HG03378 (cell line): ENCODE results near the gene KLK14.

Experiments used
- ATAC-seq: cut with Tn5 transposase; IDR thresholded peaks from one replicate; pipeline ENCODE4 v1.9.1; 2021; ENCODE audit warnings: mild to moderate bottlenecking, moderate library complexity; ENCODE audit not compliant: unreplicated experiment

Gene KLK14

DNA sequence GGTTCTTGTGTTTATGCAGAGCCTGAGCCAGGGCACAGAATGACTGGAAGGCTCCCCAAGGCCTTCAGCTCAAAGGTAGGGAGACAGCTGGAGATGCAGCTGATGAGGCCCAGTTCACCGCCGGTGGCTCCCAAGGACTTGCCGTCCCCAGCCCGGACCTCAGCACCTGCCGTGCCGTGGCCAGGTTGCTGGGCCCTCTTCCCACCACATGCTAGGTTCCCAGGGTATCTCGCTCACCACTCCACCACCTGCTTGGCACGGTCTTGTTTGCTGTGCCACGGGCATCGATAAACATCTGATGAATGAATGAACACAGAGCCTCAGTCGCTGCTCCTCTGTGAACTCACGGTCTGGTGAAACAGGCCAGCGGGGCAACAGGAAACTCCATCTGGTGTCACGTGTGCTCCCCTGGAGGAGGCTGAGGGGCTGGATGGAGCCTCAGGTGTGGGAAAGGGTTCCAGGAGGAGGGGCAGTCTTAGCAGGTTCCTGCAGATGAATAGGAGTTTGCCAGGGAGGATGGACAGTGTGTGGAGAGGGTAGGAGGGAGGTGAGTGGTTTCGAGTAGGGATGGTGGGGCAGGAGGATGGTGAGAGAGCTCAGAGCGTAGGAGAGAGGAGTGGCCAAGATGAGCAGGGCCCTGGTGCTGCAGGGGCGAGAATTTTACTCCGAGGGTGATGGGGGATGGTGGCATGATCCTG is 3.6 kb upstream of the KLK14 start:
- ATAC-seq, result no peak

DNA sequence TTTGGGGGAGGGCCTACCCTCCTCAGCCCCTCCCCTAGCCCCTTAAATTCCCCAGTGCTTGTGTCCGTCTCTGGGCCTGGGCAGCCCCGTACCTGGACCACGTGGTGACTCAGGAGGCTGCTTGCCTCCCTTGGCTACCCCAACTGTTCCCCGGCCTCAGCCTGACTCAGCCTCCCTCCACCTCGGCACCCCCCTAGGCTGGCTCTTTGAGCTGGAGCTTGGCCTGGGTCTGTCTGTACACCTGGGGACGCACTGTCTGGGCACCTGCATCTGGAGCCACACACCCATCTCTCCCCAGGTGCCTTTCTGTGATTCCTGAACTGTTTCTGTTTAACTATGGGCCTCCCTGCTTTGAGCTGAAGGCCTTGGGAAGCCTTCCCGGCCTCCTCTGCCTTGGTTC is 1.8 kb upstream of the KLK14 start:
- ATAC-seq, result no peak

DNA sequence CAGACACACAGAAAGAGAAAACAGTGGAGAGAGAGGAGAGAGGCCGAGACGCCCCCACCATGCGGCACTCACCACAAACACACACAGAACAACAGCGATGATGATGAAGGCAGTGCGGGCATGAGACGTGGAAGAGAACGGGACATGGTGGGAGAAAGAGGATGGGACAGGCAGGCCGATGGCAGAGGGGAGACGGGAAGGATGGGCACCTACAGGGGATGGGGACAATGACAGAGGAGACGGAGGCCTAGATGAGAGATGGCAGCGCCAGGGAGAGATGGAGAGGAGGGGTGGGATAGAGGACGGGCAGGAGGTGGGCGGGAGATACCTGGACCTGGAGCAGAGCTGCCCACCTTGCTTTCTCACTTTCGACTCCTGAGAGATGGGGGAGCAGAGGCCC is 1.1 kb upstream of the KLK14 start:
- ATAC-seq, result no peak

DNA sequence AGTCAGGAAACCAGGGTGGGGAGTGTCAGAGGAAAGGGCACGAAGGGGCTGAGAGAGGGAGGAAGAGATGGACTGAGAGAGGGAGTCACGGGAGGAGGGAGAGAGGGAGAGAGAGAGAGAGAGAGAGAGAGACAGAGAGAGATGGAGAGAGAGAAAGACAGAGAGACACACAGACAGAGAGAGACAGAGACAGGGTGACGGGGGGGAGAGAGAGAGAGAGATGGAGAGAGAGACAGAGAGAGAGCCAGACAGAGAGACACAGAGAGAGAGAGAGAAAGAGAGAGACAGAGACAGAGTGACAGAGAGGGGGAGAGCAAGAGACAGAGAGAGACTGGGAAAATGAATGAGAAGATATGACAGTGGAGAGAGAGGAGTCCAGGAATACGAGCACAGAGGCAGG is 494 bp upstream of the KLK14 start:
- no peak for ATAC-seq

DNA sequence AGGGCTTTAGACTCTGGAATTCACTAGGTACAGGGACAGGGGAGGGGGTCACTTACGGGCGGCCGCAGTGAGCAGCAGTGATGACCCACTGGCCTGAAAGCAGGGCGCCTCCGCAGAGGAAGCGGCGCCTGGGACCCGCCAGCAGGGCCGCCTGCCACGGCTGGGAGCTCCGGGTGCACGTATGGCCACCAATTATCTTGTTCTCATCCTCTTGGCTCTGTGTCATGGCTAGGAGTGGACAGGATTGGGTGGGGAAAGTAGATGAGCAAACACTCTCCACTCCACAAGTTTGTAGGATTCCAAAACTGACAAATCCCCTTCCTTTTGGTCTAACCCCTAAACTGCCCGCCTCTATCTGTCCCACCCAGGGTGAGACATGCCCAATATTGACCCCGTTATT is 1.2 kb downstream of the KLK14 start:
- ATAC-seq, result no peak

DNA sequence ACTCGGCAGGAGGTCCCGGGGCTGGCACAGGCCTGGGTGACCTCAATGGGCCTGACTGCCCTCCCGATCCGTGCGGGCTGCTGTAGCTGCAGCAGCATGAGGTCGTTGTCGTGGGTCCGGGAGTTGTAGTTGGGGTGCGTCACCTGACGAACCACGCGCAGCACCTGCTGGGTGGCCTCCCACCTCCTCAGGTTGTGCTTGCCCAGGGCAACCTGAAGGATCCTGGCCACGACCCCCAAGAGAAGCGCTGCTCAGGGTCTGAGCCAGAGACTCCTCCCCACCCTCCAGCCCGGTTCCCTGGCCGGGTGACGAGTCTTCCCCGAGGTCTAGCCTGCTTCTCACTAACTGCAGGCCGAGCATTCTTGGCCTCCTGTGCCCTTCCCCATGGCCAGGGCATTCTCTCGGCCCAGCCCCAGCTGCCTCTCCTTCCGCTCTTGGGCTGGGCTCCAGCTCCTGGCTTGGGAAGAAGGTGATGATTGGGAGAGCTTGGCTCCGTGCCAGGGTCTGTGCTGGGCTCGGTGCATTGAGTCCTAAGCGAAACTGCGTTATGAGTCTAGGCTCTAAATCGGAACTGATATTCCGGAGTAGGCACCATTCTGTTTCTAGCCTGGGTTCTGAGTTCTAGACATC is 3.1 kb downstream of the KLK14 start:
- no peak for ATAC-seq

DNA sequence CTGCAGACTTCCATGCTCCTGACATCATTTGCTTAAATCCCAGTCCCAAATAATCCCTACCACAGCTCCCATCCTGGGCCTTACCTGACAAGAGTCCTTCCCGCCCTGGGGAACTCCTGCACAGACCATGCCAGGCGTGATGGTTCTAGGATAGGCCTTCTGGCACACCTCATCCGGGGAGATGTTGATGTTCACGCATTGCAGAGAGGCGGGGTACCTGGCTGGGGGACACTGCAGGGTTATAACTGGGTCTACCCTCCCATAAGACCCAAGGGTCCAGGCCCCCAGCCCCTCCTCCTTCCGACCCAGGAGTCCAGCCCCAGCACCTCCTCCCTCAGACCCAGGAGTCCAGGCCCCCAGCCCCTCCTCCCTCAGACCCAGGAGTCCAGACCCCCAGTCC is 4.0 kb downstream of the KLK14 start:
- no peak for ATAC-seq

DNA sequence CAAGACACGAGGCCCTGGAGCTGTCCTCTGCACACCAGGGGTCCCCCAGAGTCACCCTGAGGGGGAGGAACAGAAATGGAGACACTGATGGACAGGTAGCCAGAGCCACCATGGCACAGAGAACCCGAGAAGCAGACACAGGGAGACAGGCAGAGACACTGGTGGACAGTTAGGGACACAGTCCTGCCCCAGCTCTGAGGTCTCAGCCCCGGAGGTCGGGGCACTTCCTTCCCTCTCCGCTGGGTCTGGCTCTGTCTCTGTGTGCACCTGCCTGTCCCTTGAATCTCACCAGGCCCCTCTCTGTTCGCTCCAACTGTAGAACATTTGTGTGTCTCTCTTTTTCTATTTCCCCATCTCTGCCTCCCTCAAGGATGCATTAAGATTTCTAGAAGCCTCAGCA is 4.6 kb downstream of the KLK14 start:
- no peak for ATAC-seq

DNA sequence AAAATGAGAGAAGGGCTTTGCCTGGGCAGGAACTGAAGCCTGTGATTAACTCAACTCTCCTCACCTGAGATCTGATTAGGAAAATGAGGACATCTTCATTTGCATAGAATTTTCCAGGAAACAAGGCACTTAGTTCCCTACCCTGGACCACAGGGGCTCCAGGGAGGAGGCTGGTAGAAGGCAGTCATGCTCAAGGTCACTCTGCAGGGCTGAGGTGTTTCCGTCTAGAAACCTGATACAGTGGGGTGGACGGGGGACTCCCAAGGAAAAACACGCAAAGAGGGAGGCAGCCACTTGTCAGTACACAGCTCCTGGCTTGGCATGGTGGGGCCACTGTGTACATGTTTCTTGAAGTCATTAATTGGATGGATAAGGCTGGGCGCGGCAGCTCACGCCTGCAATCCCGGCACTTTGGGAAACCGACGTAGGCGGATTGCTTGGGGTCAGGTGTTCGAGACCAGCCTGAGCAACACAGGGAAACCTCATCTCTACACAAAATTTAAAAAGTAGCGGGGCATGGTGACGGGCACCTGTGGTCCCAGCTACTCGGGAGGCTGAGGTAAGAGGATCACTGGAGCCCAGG is 6.0 kb downstream of the KLK14 start:
- no peak for ATAC-seq

DNA sequence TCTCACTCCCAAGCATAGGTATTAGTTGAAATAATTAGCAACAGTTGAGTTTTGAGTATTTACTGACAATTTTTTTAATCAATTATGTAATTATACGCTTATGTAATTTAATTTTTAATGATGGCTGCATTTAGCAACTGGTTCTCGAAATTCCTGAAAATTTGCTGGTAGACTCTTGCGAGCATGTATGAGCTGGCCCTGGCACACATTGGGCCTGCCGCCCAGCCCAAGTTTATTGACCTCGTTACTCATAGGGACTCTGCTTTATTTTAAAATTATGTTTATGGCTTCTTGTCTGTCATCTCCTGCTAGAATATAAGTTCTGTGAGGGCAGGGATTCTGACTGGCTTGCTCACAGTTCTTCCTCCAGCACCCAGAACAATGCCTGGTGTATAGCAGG is 6.7 kb downstream of the KLK14 start:
- ATAC-seq, result no peak

DNA sequence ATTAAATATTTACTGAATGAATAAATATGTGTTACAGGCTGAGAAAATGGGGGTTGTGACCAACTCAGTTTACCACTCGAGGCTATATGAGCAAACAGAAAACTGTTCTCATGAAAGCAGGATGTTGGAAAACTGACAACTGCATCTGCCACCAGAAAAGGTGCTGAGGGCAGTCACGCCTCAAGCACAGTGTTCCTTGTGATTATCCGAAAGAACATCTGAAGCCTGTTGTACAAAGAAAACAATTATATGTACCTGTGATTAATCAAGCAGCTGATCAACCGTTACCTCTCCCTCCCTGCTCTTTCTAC is 11.6 kb downstream of the KLK14 start:
- no peak for ATAC-seq

DNA sequence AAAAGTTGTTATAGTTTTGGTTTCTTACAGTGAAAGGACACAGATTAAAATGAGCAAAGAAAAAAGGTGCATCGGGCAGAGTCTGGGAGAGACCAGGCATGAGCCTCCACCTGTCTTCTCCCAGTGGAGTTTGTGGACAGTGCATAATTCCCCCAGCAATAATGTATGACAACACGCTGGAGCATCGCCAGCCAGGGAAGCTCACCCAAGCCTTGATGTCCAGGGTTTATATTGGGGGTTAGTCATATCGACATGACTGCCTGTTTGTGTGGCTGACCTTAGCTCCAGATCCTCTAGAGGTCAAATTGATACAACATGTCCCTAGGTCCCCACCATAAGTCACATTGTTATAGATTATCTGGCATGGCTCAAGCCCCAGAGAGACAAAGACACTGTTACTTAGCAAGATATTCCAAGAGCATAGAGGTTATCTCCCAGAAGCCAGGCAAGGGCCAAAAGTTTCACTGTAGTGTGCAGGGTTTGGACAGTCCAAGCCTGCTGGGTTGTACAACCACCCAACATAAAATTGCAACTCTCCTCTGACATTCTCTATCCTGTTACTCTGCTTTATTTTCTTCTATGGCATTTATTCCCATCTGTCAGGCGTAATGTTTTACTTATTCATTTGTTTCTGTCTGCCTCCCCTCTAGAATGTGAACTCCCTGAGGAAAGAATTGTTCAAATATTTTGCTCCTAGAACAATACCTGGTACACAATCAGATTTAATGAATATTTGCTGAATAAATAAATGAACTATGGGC is 12.2 kb downstream of the KLK14 start:
- no peak for ATAC-seq

DNA sequence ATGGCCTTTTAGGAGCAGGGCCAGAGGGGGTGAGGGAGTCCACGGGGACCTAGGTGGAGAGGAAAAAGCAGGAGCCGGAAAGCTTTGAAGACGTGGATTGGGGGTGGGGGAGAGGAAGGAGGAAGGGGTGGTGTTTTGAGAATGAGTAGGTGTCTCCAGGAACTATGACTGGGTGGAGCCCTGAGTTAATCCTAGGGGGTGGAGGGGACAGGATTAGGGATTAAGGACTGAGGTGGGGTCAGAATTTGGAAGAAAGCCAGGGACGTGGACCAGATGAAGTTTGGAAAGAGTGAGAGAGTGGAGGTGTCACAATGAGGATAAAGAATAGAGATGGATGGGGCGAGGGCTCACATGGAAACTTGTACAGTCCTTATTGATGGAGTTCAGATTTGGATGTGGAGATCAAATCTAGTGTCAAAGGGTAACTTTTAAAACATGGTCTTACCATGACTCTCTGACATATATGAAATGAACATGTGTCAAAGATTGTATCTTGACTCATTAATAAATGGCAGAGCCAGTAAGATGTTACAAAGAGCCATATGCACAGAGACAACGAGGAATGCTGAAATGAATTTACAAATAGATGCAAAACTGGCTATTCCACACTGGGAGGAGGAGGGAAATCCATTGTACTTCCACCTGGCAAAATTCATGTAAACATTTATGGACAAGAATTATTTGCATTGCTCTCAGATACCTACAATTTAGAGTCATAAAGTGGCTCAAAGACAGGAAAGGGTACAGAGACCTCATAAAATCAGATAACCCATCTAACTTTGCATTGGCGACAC is 16.1 kb downstream of the KLK14 start:
- ATAC-seq, result no peak

DNA sequence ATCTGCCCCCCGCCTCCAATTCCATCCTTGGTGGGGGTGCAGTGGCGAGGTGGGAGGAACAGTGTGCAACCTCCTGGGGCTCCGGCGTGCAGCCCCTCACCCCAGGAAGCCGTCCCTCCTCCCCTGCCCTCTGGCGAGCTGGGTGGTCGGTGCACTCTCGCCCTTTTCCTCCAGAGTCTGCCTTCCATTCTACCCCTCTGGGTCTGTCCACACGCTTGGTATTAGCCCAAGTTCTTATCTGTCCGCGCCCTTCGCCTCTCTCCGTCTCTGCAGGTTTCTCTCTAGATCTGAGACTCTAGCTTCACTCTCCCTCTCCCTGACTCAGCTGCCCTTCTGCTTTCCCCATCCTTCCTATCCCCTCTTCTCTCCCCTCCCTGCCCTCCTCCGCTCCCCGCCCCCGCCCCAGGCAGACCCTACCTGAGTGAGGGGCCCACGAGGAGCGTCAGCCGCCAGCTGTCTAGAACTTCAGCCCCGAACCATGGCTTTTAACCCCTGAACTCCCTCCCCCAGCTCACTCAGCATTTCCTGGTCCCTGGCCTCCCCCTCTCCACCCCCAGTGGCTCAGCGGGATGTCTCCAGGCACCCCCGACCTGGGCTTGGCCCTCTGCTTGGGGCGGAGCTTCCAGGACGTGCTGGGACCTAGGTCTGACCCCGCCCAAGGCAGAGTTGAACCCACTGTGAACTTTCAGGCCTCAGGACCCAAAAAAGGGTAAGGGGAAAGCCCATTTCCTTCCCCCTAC is 17.3 kb downstream of the KLK14 start:
- no peak for ATAC-seq

DNA sequence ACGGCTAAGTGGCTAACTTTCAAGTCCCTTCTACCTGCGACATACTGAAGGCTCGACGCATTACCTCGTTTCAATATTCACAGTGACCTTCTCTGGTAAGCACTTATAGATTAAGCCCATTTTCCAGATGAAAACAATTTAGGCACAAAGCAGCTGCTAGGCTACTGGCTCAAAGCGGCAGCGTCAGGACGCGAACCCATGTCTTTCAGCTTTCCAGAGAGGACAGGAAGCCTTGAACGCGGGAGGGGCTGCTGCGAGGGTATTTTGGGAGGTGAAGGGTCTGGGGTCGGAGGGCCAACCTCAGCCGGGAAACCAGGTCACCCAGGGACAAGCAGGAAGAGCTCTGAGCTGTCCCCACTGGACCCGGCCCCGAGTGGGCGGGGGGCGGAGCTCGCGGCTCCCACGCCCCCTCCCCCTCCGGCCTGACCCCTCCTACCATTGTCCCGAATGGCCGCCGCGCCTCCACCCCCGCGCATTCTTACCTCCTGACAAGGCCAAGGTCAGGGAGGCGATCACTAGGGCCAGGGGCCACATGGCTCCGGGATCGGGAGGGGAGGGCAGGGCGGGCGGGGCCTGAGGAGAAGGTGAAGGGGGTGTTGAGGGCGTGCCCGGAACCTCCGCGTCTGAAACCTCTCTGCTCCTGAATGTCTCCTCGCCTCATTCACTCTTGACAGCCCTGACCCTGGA is 18.0 kb downstream of the KLK14 start, which contains the start of gene KLK13:
KLK13 (minus strand) TSS at position 559 of the 687 bp plus-strand sequence; CDS start at position 534, 25 bp downstream.
- ATAC-seq, result no peak

DNA sequence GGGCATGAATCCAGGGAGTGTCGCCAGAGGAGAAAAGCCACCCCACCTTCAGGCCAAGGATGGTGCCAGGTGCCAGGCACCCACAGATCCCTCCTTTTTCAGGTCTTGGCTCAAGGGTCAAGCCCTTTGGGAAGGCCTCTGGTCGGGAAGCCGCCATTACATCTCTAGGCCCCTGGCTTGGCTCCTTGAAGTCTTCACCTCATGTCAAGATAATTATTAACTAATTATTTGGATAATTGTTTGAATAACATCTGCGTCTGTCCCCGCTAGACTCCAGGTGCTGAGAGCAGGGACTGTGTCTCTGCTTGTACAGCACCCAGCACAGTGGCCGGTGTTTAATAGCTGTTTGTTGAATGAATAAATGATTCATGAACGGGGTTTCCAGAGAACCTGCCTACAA is 19.0 kb downstream of the KLK14 start:
- ATAC-seq, result no peak

DNA sequence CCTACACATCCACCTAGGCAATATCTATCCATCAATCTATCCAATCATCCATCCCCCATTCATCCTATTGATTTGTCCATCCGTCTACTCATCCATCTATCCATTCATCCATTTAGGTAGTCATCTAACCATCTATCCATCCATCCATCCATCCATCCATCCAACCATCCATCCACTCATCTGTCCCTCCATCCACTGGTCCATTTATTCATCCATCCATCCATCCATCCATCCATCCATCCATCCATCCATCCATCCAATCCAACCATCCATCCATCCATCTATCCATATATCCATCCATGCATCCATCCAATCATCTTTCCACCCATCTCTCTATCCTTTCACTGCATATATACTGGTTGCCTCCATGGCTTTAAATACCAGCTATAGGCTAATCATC is 21.7 kb downstream of the KLK14 start:
- no peak for ATAC-seq

DNA sequence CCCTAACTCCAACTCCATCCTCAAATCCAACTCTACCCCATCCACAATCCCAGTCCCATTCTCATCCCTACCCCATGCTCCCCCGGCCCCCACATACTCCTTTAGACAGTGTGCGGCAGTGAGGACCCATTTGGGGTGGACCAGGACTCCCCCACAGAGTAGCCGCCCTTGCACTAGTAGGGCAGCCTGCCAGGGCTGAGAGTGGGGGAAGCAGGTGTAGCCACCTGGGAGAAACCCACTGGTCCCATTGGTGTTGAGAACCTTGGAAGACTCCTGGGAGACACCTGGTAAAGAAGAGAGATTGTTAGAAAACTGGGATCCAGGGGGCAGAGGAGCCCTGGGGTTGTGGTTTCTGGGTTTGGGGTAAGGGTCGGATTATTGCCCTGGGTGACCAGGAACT is 22.4 kb downstream of the KLK14 start:
- ATAC-seq, result no peak

DNA sequence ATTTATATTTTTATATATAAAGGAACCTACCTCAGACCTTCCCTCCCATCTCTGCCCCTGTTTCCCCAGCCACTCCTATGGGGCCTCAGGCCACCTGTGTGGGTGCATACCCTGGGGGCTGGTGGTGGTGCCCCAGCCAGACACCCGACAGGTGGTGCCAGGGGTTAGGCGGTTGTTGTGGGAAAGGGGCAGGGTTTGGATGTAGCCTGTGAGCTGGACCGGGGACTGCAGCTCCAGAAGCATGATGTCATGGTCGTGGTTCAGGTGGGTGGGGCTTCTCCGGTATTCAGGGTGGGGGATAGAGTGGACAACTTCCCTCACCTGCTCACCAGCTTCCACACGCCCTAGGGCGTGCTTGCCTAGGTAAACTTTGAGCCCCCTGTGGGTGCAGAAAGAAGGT is 23.0 kb downstream of the KLK14 start:
- ATAC-seq, result no peak

DNA sequence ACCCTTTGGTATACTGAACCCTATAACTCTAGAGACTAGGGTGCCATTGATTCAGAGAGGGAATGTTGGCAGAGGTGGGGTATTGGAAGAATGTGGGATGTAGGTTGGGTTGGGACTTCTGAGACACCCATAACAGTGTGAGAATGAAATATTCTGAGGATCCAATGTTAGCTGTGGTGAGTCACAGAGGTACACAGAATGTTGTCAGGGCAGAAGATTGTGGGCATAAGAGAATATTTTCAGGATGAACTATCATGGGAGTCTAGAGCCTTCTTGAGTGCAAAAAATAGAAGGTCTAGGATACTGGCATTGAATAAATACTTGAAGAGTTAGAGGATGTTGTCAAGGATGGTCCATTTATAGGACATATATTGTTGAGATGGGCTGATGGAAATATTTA is 26.8 kb downstream of the KLK14 start:
- ATAC-seq, result no peak
